ENCODE data around the gene CLEC2A.
"Not testable (repeated sequence)": the region's sequence is repeated elsewhere in the genome, so short reads cannot be mapped to it uniquely, and the experiment has no call there.

CLEC2A gene

DNA sequence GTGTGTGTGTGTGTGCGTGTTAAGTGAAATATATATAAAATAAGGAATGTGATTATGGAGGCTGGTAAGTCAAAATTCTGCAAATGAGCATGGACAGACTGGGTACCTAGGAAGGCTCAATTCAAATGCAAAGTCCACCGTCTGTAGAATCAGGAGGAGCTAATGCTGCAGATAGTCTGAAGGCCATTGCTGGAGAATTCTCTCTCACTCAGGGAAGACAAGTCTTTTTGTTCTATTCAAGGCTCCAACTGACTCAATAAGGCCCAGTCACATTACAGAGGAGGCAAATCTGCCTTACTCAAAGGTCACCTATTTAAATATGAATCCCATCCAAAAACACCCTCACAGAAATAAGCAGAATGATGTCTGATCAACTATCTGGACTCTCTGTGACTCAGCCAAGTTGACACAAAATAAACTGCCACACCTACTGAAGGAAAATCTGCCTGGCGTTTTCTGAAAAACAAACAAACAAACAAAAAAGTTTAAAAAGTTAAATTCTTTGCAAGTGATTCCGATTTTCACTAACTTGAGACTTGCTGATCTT is 51.6 kb downstream of the CLEC2A start:
- no peak for DNase-seq

DNA sequence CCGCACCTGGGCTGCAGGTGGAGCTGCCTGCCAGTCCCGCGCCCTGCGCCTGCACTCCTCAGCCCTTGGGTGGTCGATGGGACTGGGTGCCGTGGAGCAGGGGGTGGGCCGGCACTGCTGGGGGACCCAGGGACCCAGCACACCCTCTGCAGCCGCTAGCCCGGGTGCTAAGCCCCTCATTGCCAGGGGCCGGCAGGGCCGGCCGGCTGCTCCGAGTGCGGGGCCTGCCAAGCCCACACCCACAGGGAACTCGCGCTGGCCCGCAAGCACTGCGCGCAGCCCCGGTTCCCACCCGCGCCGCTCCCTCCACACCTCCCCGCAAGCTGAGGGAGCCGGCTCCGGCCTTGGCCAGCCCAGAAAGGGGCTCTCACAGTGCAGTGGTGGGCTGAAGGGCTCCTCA is 56.0 kb downstream of the CLEC2A start:
- DNase-seq: not testable (repeated sequence)

DNA sequence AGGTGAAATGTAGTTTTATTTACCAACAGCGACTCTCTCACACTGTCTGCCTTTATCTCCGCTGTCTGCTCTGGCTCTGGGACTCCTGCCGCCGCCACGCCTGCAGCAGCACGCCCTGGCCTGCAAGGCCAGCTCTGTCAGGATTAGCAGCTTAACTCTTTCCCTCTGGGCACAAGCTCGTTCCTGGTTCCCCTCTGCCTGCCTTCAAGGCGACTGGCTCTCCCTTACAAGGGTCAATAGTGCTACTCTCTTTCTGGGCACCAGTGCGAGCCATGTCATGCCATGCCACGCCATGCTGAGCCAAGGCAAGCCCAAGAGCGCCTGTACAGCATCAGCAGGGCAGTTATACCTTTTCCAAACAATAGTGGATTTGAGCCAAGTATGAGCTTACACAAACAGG is 59.4 kb downstream of the CLEC2A start:
- DNase-seq: no peak

DNA sequence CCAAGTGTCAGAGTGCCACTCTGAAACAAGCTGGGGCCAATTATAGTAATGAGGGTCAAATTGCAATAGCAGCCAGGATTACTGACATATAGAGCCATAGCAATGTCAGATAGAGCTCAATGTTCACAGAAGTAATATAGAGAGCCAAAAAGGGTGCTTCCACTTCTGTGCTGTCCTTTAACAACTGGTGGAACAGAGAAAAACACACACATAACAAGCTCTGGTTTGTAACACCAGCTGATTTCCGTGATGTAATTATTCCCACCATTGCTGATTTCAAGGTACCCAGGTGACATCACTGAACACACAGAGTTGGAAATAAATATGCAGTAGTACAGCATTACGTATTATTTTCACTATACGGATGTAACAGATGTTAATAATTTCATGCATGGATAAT is 60.0 kb downstream of the CLEC2A start:
- DNase-seq: no peak

DNA sequence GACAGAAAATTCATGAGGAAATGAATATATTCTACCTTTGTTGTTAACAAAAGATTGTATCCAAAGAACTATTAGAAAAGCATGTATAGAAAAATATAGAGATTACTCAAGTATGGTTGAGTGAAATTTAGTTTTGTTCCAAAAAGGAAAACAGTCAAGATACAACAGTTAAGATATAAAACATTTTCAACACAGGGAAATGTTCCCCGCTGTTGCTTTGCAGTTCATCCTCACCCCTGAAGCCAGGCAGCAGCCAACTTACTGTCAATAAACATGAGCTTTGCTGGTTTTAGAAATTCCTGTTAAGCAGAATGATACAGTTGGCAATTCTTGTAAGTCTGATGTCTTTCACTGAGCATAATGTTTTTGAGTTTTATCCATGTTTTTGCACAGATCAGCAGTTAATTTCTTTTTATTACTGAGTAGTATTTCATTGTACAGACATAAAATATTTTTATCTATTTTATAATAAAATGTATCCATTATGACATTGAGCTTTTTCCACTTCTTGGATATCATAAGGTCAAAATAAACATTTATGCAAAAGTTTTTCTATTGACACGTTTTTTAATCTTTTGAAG is 61.8 kb downstream of the CLEC2A start:
- no peak for DNase-seq

DNA sequence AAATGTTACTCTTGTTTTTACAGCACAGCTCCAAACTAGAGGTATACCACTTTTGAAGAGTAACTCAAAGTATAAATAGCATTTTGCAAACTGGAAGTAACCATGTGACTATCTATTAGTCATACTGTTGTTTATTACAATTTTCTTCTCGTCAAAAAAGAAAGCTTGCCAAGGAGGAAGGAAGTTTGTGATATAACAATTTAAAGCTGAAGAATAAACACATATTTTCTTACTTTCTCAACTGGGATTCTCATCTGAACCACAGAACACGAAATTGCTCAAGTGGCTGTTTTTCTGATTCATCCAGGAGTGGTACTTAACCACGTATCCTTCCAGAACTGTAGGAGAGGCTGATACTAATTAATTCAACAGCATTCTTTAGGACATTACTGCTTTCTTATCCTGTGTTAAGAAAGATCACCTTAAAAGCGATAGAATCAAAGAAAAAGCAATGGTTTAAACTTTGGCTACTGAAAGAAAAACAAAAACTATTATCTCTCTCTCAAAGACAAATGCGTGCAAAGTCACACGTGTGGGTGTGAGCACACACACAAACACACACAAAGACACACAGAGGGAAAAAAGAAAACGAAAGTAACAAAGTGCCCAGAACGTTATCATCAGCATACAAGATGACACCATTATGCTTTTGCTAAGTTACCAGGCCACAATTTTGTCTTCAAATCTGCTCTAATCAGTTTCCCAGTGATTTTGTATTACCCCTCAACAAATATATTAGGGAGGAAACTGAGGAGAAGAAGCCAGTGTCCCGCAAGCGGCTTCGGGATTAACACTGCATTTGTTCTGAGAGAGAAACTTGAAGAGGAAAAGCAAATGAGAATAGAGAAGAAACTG is 62.6 kb downstream of the CLEC2A start, which contains the start of gene CLEC2B:
CLEC2B (minus strand) TSS at position 48 of the 855 bp plus-strand sequence.
- DNase-seq: peak; percentile 76

DNA sequence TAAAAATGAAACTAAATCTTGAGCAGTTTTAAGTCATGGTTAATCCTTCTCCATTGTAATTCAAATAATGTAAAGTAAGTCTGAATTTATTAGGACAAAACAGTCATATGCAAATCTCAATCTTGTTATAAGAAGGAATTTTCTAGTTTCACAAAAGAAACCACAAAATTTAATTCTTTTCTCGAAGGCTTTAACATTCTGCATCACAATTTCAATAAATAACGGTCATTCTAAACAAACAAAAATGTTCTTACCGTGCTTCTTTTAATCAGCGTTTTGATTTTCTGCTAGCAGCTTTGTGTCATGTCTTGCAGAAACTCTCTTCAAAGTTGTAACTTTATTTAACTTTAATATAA is 63.2 kb downstream of the CLEC2A start:
- no peak for DNase-seq

DNA sequence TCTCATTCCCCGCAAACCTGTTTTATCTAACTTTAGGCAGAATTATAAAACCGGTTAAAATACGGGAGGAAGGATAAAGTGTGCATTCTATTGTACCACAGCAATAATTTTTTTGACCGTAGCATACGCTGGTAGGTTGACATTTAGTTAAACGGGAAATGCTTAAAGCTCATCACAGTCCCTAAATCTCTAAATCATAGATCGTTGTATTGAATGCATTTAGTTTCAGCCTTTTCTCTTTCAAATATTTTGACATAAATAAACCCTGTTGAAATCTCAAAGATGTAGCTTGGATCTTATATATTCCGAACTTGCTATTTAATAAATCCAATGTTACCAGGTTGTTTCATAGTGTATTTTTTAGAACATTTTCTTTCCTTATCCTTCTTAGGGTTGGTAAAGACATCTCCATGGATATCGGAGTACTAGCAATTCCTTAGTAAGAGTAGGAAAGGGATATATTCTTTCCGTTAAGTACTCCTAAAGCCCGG is 63.8 kb downstream of the CLEC2A start:
- no peak for DNase-seq

DNA sequence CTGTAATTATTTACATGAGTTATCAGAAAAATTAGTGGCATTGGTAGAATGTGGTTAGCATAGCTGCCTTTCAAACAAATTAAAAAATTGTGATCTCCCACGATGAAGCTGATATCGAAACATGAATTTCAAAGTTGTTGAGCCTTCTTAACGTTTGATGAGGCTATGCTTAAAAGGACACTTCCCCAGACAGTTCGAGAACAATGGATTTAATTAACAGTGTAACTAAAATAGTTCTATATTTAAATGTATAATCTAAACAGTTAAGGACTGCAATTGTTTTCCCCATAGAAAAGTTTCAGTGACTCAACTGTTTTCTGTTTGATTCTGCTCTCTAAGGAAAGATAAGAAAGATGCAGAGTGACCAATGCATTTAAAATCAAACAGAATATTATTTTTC is 64.6 kb downstream of the CLEC2A start:
- no peak for DNase-seq

DNA sequence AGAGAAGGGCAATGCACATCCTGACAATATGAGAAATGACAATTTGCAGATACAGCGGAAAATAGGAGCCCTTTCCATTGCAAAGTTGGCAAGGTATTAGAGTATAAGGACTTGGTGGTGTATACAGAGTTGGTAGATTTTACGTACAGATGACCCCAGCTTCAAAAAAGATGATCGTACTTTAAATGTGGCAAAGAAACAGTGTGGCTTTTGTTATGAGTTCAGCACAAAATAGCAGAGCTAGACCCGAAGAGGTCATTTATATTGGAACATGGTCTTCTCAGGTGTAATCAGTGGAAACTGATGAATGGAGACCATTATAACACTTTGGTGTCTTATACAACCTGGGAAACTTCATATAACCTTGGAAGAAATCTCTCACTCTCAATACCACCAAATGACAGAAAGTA is 65.3 kb downstream of the CLEC2A start:
- DNase-seq: no peak

DNA sequence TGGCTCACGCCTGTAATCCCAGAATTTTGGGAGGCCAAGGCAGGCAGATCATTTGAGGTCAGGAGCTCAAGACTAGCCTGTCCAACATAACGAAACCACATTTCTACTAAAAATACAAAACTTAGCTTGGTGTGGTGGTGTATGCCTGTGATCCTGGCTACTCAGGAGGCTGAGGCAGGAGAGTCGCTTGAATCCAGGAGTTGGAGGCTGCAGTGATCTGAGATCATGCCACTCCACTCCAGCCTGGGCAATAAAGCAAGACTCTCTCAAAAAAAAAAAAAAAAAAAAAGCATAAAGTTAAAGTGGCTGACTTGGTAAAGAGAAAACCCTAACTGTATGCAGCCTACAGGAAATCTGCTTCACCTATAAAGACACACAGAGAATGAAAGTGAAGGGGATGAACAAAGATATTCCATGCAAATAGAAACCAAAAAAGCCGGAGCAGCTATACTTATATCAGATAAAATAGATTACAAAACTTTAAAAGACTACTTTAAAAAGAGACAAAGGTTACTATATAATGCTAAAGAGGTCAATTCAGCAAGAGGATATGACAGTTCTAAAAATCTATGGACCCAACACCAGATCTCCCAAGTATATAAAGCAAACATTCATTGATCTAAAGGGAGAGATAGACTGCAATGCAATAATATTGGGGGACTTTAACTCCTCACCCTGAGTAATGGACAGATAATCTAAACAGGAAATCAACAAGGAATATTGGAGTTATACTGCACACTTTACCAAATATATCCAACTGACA is 67.1 kb downstream of the CLEC2A start:
- DNase-seq: no peak
